Measurements from ENCODE around the gene VAT1L.

VAT1L gene

GRCh38 chr16:77993111-77993985 is 205.0 kb downstream of the VAT1L start:
- Mint-ChIP-seq H3K4me3 (no peak overlapping the region), H3K27ac (no peak overlapping the region), H3K9me3 (peaks cover 28% of the 10 kb centered on the region), H3K27me3 (peaks cover 6% of the 10 kb centered on the region), H3K36me3 (ENCODE audit: low read depth) (no peaks in the 10 kb centered on the region), H3K4me1 (ENCODE audit: low read depth) (no peaks in the 10 kb centered on the region)
- intact Hi-C loops (cut with micrococcal nuclease) = no loop called here

- Mint-ChIP-seq H3K27me3 (peaks cover 4% of the 10 kb centered on the region), H3K9me3 (peaks cover 28% of the 10 kb centered on the region), H3K4me3 (no peak overlapping the region), H3K27ac (no peak overlapping the region), H3K4me1 (ENCODE audit: low read depth) (no peaks in the 10 kb centered on the region), H3K36me3 (ENCODE audit: low read depth) (no peaks in the 10 kb centered on the region)
- intact Hi-C loops (cut with micrococcal nuclease) = no loop called here
These were observed 207.6 kb downstream of the VAT1L start for GRCh38 chr16:77995843-77996455.

- Mint-ChIP-seq H3K9me3 (peaks cover 28% of the 10 kb centered on the region), H3K4me3 (no peak overlapping the region), H3K4me1 (ENCODE audit: low read depth) (no peaks in the 10 kb centered on the region), H3K27me3 (no peaks in the 10 kb centered on the region), H3K36me3 (ENCODE audit: low read depth) (no peaks in the 10 kb centered on the region), H3K27ac (no peak overlapping the region)
- intact Hi-C loops (cut with micrococcal nuclease) = no loop called here
These were observed 210.1 kb downstream of the VAT1L start for GRCh38 chr16:77998350-77999023.

- Mint-ChIP-seq H3K9me3 (peaks cover 8% of the 10 kb centered on the region), H3K4me1 (ENCODE audit: low read depth) (no peaks in the 10 kb centered on the region), H3K4me3 (no peak overlapping the region), H3K27me3 (peaks cover 7% of the 10 kb centered on the region), H3K27ac (no peak overlapping the region), H3K36me3 (ENCODE audit: low read depth) (no peaks in the 10 kb centered on the region)
- intact Hi-C loops (cut with micrococcal nuclease) = no loop called here
These were observed 213.2 kb downstream of the VAT1L start for GRCh38 chr16:78001451-78002025.

- H3K4me3 Mint-ChIP-seq = no peak overlapping the region
- no peaks in the 10 kb centered on the region for H3K36me3 Mint-ChIP-seq (ENCODE audit: low read depth)
- H3K27ac Mint-ChIP-seq = no peak overlapping the region
- H3K27me3 Mint-ChIP-seq = peaks cover 7% of the 10 kb centered on the region
- intact Hi-C loops (cut with micrococcal nuclease) = loop anchor here (1.0 kb wide), 1 partner anchor 328 kb away; no protein-coding TSS in a partner anchor
- H3K4me1 Mint-ChIP-seq (ENCODE audit: low read depth) = no peaks in the 10 kb centered on the region
- no peaks in the 10 kb centered on the region for H3K9me3 Mint-ChIP-seq
These were observed 214.7 kb downstream of the VAT1L start for GRCh38 chr16:78002915-78003538.

- Mint-ChIP-seq H3K4me1 (ENCODE audit: low read depth) (no peaks in the 10 kb centered on the region), H3K27me3 (peaks cover 7% of the 10 kb centered on the region), H3K4me3 (no peak overlapping the region), H3K27ac (no peak overlapping the region), H3K36me3 (ENCODE audit: low read depth) (no peaks in the 10 kb centered on the region), H3K9me3 (no peaks in the 10 kb centered on the region)
- intact Hi-C loops (cut with micrococcal nuclease) = no loop called here
These were observed 216.2 kb downstream of the VAT1L start for GRCh38 chr16:78004517-78004916.

- Mint-ChIP-seq H3K27me3 (peaks cover 7% of the 10 kb centered on the region), H3K4me1 (ENCODE audit: low read depth) (no peaks in the 10 kb centered on the region), H3K9me3 (no peaks in the 10 kb centered on the region), H3K27ac (no peak overlapping the region), H3K36me3 (ENCODE audit: low read depth) (no peaks in the 10 kb centered on the region), H3K4me3 (no peak overlapping the region)
- intact Hi-C loops (cut with micrococcal nuclease) = no loop called here
These were observed 217.5 kb downstream of the VAT1L start for GRCh38 chr16:78005881-78006280.

- no peak overlapping the region for H3K27ac Mint-ChIP-seq
- intact Hi-C loops (cut with micrococcal nuclease) = no loop called here
- H3K27me3 Mint-ChIP-seq = peaks cover 7% of the 10 kb centered on the region
- H3K36me3 Mint-ChIP-seq (ENCODE audit: low read depth) = no peaks in the 10 kb centered on the region
- no peaks in the 10 kb centered on the region for H3K9me3 Mint-ChIP-seq
- H3K4me3 Mint-ChIP-seq = no peak overlapping the region
- no peaks in the 10 kb centered on the region for H3K4me1 Mint-ChIP-seq (ENCODE audit: low read depth)
These were observed 218.8 kb downstream of the VAT1L start for GRCh38 chr16:78007121-78007520.

- Mint-ChIP-seq H3K27ac (no peak within 1 kb of the TSS), H3K4me3 (no peak within 1 kb of the TSS), H3K9me3 (no peaks in the 10 kb centered on the region), H3K36me3 (ENCODE audit: low read depth) (no peaks in the 10 kb centered on the region), H3K27me3 (no peaks in the 10 kb centered on the region), H3K4me1 (ENCODE audit: low read depth) (no peaks in the 10 kb centered on the region)
- intact Hi-C loops (cut with micrococcal nuclease) = no loop called here
These were observed 234.1 kb downstream of the VAT1L start, which contains the start of gene CLEC3A for GRCh38 chr16:78022347-78023060. CLEC3A (plus strand) TSS chr16:78022548; CDS start chr16:78022627, 79 bp downstream.

GRCh38 chr16:78024159-78024558 is 235.8 kb downstream of the VAT1L start:
- Mint-ChIP-seq H3K27ac (no peak overlapping the region), H3K36me3 (ENCODE audit: low read depth) (no peaks in the 10 kb centered on the region), H3K27me3 (no peaks in the 10 kb centered on the region), H3K4me1 (ENCODE audit: low read depth) (no peaks in the 10 kb centered on the region), H3K9me3 (no peaks in the 10 kb centered on the region), H3K4me3 (no peak overlapping the region)
- intact Hi-C loops (cut with micrococcal nuclease) = no loop called here

- Mint-ChIP-seq H3K4me1 (ENCODE audit: low read depth) (no peaks in the 10 kb centered on the region), H3K27ac (no peak overlapping the region), H3K27me3 (no peaks in the 10 kb centered on the region), H3K9me3 (no peaks in the 10 kb centered on the region), H3K4me3 (no peak overlapping the region), H3K36me3 (ENCODE audit: low read depth) (no peaks in the 10 kb centered on the region)
- intact Hi-C loops (cut with micrococcal nuclease) = no loop called here
These were observed 237.3 kb downstream of the VAT1L start for GRCh38 chr16:78025631-78026030.

GRCh38 chr16:78028018-78028417 is 239.7 kb downstream of the VAT1L start:
- Mint-ChIP-seq H3K9me3 (no peaks in the 10 kb centered on the region), H3K4me1 (ENCODE audit: low read depth) (no peaks in the 10 kb centered on the region), H3K27ac (no peak overlapping the region), H3K4me3 (no peak overlapping the region), H3K36me3 (ENCODE audit: low read depth) (no peaks in the 10 kb centered on the region), H3K27me3 (peaks cover 1% of the 10 kb centered on the region)
- intact Hi-C loops (cut with micrococcal nuclease) = no loop called here

All from dendritic cell treated with granulocyte-macrophage colony-stimulating factor and Interleukin-4, amounts not matched to agents 40 ng/mL and 50 ng/mL, for 4 days (primary cell).